Measurements from ENCODE around the gene ARRDC4.

The ARRDC4 gene

GRCh38 chr15:97972366-97972765 lies 11.9 kb downstream of the ARRDC4 start:
- TF ChIP-seq, protein P1, sequence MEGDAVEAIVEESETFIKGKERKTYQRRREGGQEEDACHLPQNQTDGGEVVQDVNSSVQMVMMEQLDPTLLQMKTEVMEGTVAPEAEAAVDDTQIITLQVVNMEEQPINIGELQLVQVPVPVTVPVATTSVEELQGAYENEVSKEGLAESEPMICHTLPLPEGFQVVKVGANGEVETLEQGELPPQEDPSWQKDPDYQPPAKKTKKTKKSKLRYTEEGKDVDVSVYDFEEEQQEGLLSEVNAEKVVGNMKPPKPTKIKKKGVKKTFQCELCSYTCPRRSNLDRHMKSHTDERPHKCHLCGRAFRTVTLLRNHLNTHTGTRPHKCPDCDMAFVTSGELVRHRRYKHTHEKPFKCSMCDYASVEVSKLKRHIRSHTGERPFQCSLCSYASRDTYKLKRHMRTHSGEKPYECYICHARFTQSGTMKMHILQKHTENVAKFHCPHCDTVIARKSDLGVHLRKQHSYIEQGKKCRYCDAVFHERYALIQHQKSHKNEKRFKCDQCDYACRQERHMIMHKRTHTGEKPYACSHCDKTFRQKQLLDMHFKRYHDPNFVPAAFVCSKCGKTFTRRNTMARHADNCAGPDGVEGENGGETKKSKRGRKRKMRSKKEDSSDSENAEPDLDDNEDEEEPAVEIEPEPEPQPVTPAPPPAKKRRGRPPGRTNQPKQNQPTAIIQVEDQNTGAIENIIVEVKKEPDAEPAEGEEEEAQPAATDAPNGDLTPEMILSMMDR (IDR thresholded peaks at IDR 0.05; ENCODE audit: low read depth, low read length, missing control alignments), result no peak
- no peak overlapping the region for H3K4me3 ChIP-seq (ENCODE audit: low read depth, low read length)
- in situ Hi-C loops (cut with HindIII; ENCODE audit: low sequenced_read_pairs), result no loop called here
- no peak for DNase-seq (ENCODE audit: low read depth)

DNA sequence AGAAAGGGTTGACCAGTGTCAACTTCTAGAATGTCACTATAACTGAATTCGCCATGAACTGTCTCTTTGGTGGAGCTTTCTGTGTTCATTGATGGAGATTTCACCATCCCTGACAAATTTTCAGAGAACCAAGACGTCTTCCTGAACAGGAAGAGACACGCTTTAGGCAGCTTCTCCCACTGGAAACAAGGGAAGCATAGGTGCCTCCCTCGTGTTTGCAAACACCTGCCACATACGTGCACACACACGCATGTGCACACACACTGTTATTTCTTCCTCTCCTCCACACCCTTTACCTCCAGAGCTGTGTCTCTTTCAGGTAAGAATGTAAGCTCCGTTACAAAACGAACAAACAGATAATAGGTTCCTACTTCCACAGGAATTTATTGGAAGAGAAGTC lies 15.6 kb downstream of the ARRDC4 start:
- DNase-seq (ENCODE audit: low read depth), result no peak
- TF ChIP-seq, protein P1 (IDR thresholded peaks at IDR 0.05; ENCODE audit: low read depth, low read length, missing control alignments), result no peak
- in situ Hi-C loops (cut with HindIII; ENCODE audit: low sequenced_read_pairs), result no loop called here
- H3K4me3 ChIP-seq (ENCODE audit: low read depth, low read length), result no peak overlapping the region

- TF ChIP-seq, protein P1 (IDR thresholded peaks at IDR 0.05; ENCODE audit: low read depth, low read length, missing control alignments), result no peak
- in situ Hi-C loops (cut with HindIII; ENCODE audit: low sequenced_read_pairs), result no loop called here
- no peak for DNase-seq (ENCODE audit: low read depth)
- no peak overlapping the region for H3K4me3 ChIP-seq (ENCODE audit: low read depth, low read length)
Measured at GRCh38 chr15:97976766-97977503, 16.4 kb downstream of the ARRDC4 start.

- DNase-seq (ENCODE audit: low read depth), result no peak
- in situ Hi-C loops (cut with HindIII; ENCODE audit: low sequenced_read_pairs), result no loop called here
- no peak overlapping the region for H3K4me3 ChIP-seq (ENCODE audit: low read depth, low read length)
- TF ChIP-seq, protein P1 (IDR thresholded peaks at IDR 0.05; ENCODE audit: low read depth, low read length, missing control alignments), result no peak
Measured at GRCh38 chr15:97977734-97978133, 17.2 kb downstream of the ARRDC4 start.

DNA sequence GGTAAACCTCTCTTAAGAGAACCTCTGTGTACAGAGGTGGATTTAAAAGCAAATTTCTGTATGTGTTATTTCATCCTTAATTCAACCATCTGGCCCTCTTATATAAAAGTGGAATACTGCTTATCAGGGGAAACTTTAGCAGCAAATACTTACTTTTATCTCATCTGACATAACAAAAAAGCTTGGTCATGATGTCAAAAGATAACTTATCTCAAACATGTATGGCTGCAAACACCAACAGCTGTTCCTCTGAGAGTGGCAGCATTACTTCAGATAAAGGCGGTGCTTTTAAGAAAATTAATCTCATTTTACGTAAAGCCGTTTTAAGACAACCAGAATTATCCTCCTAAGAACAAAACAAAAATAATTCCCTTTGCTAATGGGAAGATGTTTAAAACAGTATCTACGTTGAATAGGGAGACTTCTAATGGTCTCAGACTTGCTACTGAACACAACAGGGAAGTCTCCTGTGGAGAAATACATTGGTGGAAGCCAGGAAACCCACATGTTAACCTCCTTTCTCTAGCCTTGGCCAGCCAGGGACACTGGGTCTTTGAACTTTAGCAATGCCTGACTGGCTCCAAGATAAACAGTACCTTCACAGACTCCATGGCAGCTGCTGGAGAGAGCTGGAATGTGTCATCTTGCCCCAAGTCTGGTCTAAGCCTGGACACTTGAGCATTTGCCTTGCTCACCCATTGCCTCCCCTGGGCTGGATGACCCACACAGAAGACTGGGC lies 18.1 kb downstream of the ARRDC4 start:
- TF ChIP-seq, protein P1 (IDR thresholded peaks at IDR 0.05; ENCODE audit: low read depth, low read length, missing control alignments), result no peak
- in situ Hi-C loops (cut with HindIII; ENCODE audit: low sequenced_read_pairs), result no loop called here
- H3K4me3 ChIP-seq (ENCODE audit: low read depth, low read length), result no peak overlapping the region
- DNase-seq (ENCODE audit: low read depth), result peak; percentile 68

GRCh38 chr15:97979140-97979520 lies 18.6 kb downstream of the ARRDC4 start:
- TF ChIP-seq, protein P1 (IDR thresholded peaks at IDR 0.05; ENCODE audit: low read depth, low read length, missing control alignments), result no peak
- DNase-seq (ENCODE audit: low read depth), result no peak
- in situ Hi-C loops (cut with HindIII; ENCODE audit: low sequenced_read_pairs), result no loop called here
- no peak overlapping the region for H3K4me3 ChIP-seq (ENCODE audit: low read depth, low read length)
